Natural killer cell (primary cell): ENCODE results near the gene SGO2. TPM values are rescaled to one million over a fixed set of nuclear protein-coding genes. Genes with fewer than 3 reads are reported as not detected.
A peak's percentile ranks its signal among the peaks of the same experiment; 100 is the strongest.

Experiments
- ATAC-seq, 3 donors: fragments of 150-1000 bp in 2 of 3; fragments of 200-7000 bp in 1 of 3; cut with Tn5 transposase; 1 replicate in 1 of 3; 2 replicates in 2 of 3; pipeline ENCODE4 v1.10.0; 2021; ENCODE audit warnings: mild to moderate bottlenecking in 2 of 3, moderate library complexity in 2 of 3
- DNase-seq, 2 donors: peaks; one replicate each; pipeline versions ENCODE4 v3.0.0 to v3.0.0-alpha.2; 2013 to 2021; ENCODE audit warnings: mixed read lengths in 1 of 2
- H3K27ac ChIP-seq: one replicate; pipeline ENCODE4 v1.5.1; 2013; ENCODE audit warnings: mild to moderate bottlenecking, low read length
- H3K27me3 ChIP-seq: one replicate; pipeline ENCODE4 v1.6.1; 2013; ENCODE audit warnings: low read length; ENCODE audit not compliant: control insufficient read depth, insufficient read depth
- H3K36me3 ChIP-seq: one replicate; pipeline ENCODE4 v1.6.1; 2013; ENCODE audit warnings: low read length; ENCODE audit not compliant: control insufficient read depth, insufficient read depth
- H3K4me1 ChIP-seq: one replicate; pipeline ENCODE4 v1.6.1; 2013; ENCODE audit warnings: low read length; ENCODE audit not compliant: control insufficient read depth, insufficient read depth
- H3K4me3 ChIP-seq: one replicate; pipeline ENCODE4 v1.5.1; 2013; ENCODE audit warnings: low read length
- H3K9me3 ChIP-seq: one replicate; pipeline ENCODE4 v1.6.1; 2013; ENCODE audit warnings: low read length; ENCODE audit not compliant: control insufficient read depth, insufficient read depth
- H3K27ac Mint-ChIP-seq, 2 donors: one replicate each; pipeline ENCODE4 v1.8.0; 2022; ENCODE audit warnings: mild to moderate bottlenecking in 2 of 2, mixed read lengths in 2 of 2, moderate library complexity in 1 of 2
- H3K27me3 Mint-ChIP-seq, 2 donors: one replicate each; pipeline ENCODE4 v1.8.0; 2022; ENCODE audit warnings: low read depth in 2 of 2, mixed read lengths in 2 of 2
- H3K36me3 Mint-ChIP-seq: one replicate; pipeline ENCODE4 v1.8.0; 2022; ENCODE audit warnings: mixed read lengths
- H3K4me1 Mint-ChIP-seq, 2 donors: one replicate each; pipeline ENCODE4 v1.8.0; 2022; ENCODE audit warnings: mixed read lengths in 2 of 2
- H3K4me3 Mint-ChIP-seq: one replicate; pipeline ENCODE4 v1.8.0; 2022; ENCODE audit warnings: mild to moderate bottlenecking, moderate library complexity, mixed read lengths
- H3K9me3 Mint-ChIP-seq, 2 donors: one replicate each; pipeline ENCODE4 v1.8.0; 2022; ENCODE audit warnings: mixed read lengths in 2 of 2
- CTCF ChIP-seq: fragments of 200-600 bp; IDR thresholded peaks from one replicate; pipeline ENCODE4 v1.8.0; 2022; ENCODE audit warnings: antibody characterized with exemption
- WGBS: methylation state at CpG from one replicate; pipeline ENCODE4 v1.1.7; 2013; ENCODE audit warnings: missing lambda C conversion rate; ENCODE audit not compliant: insufficient coverage; 5-methylcytosine and 5-hydroxymethylcytosine counted together
- intact Hi-C: fragments of 100-400 bp; cut with micrococcal nuclease; formaldehyde crosslinking; loops from one replicate; pipeline ENCODE4 v1.14.2; 2022
- total RNA-seq, 4 donors: library from RNA; stranded (reverse); fragments of 120-200 nt in 1 of 4; gene quantifications; one replicate each; pipeline versions ENCODE4 v1.2.3 to v1.2.4, GENCODE V29; 2013 to 2022

The SGO2 gene
- total RNA-seq, 3 donors from 2014 or later (not counting 1 experiment from before 2014, with no cell fraction given): 2.3 to 5.4 (median 3.1) TPM

GRCh38 chr2:200617156-200618053 is 91.4 kb downstream of the SGO2 start:
- no peaks in the 10 kb centered on the region for H3K9me3 Mint-ChIP-seq
- ATAC-seq (peak in 1 of 3 donors; percentile 38), DNase-seq (no peak)
- H3K27ac ChIP-seq: no peak overlapping the region
- H3K27ac Mint-ChIP-seq: no peak overlapping the region
- H3K36me3 ChIP-seq: no peaks in the 10 kb centered on the region
- H3K4me3 ChIP-seq: no peak overlapping the region
- no peaks in the 10 kb centered on the region for H3K9me3 ChIP-seq
- WGBS: 45% methylated on average over 5 of the region's 6 CpGs
- H3K4me3 Mint-ChIP-seq: no peak overlapping the region
- H3K36me3 Mint-ChIP-seq: no peaks in the 10 kb centered on the region
- H3K4me1 ChIP-seq: no peaks in the 10 kb centered on the region
- H3K27me3 ChIP-seq: no peaks in the 10 kb centered on the region
- intact Hi-C loops: no loop called here
- peaks cover 13 to 16% of the 10 kb centered on the region in 2 donors for H3K4me1 Mint-ChIP-seq
- peaks cover 2 to 5% of the 10 kb centered on the region in 2 donors for H3K27me3 Mint-ChIP-seq
- no peak for TF ChIP-seq CTCF

DNA sequence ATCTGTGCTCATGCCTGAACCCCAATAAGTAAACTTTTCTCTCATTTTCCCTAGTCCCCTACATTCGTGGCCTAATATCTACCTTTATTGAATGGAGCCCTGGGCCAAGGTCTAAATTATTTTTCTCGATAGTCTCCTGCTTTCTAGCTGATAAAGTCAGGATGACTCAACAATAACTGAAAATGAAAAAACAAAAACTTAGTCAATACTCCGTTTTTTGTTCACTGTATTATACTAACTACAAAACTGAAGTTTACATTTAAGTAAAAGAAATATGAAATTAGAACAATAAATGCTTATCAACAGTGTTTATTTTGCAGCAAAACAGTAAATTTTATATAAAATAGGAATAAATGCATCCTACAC is 92.0 kb downstream of the SGO2 start:
- Mint-ChIP-seq H3K36me3 (no peaks in the 10 kb centered on the region), H3K4me1 (peaks cover 13 to 16% of the 10 kb centered on the region in 2 donors), H3K27me3 (peaks cover 2 to 6% of the 10 kb centered on the region in 2 donors), H3K4me3 (no peak overlapping the region), H3K9me3 (no peaks in the 10 kb centered on the region), H3K27ac (no peak overlapping the region)
- WGBS: 56% methylated on average over 2 of the region's 3 CpGs
- Histone ChIP-seq H3K9me3 (no peaks in the 10 kb centered on the region), H3K27me3 (no peaks in the 10 kb centered on the region), H3K4me3 (no peak overlapping the region), H3K27ac (no peak overlapping the region), H3K4me1 (no peaks in the 10 kb centered on the region), H3K36me3 (no peaks in the 10 kb centered on the region)
- intact Hi-C loops: no loop called here
- DNase-seq: no peak
- no peak for ATAC-seq
- no peak for TF ChIP-seq CTCF

DNA sequence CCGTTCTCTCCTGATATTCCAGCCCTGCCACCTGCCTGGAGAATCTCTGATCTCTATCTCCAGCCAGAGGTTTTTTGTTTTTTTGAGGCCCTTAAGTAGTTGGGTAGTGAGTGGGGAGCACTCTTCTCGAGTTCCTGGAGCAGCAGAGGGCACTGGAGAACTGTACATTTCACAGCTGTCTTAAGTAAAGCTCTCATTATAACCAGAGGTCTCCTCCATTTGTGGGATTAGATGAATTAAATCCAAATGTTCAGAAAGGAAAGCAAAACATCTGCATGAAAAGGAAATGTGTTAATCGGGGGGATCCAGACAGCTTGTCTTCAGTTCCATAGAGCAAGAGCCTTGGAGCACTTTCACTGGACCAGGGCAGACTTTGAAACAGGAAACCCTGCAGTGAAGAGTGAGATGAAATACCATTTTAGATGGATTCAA is 92.6 kb downstream of the SGO2 start:
- Mint-ChIP-seq H3K4me1 (peaks cover 13 to 16% of the 10 kb centered on the region in 2 donors), H3K4me3 (no peak overlapping the region), H3K27me3 (peaks cover 4 to 11% of the 10 kb centered on the region in 2 donors), H3K9me3 (no peaks in the 10 kb centered on the region), H3K36me3 (no peaks in the 10 kb centered on the region), H3K27ac (no peak overlapping the region)
- Histone ChIP-seq H3K4me3 (no peak overlapping the region), H3K27me3 (no peaks in the 10 kb centered on the region), H3K27ac (no peak overlapping the region), H3K36me3 (no peaks in the 10 kb centered on the region), H3K9me3 (no peaks in the 10 kb centered on the region), H3K4me1 (no peaks in the 10 kb centered on the region)
- TF ChIP-seq CTCF: no peak
- intact Hi-C loops: no loop called here
- WGBS: 3% methylated on average over 1 of the region's 3 CpGs
- peak in 1 of 2 donors; percentile 9 for DNase-seq
- no peak for ATAC-seq
